ENCODE data around the gene PNMT.

PNMT gene

GRCh38 chr17:39653662-39654331 is 14.5 kb upstream of the PNMT start:
- peak; percentile 60 for DNase-seq (ENCODE audit: low read depth)

GRCh38 chr17:39655105-39655504 is 13.1 kb upstream of the PNMT start:
- DNase-seq (ENCODE audit: low read depth) = no peak

- DNase-seq (ENCODE audit: low read depth) = no peak
These were observed 9.9 kb upstream of the PNMT start for GRCh38 chr17:39658346-39658745.

- DNase-seq (ENCODE audit: low read depth) = no peak
These were observed 9.5 kb upstream of the PNMT start for GRCh38 chr17:39658760-39659159.

- no peak for DNase-seq (ENCODE audit: low read depth)
These were observed 8.8 kb upstream of the PNMT start for GRCh38 chr17:39659279-39660010.

GRCh38 chr17:39660011-39660360 is 8.3 kb upstream of the PNMT start:
- DNase-seq (ENCODE audit: low read depth) = no peak

- no peak for DNase-seq (ENCODE audit: low read depth)
These were observed 7.6 kb upstream of the PNMT start for GRCh38 chr17:39660397-39661385.

- no peak for DNase-seq (ENCODE audit: low read depth)
These were observed 6.3 kb upstream of the PNMT start for GRCh38 chr17:39661744-39662541.

GRCh38 chr17:39662551-39663339 is 5.5 kb upstream of the PNMT start:
- no peak for DNase-seq (ENCODE audit: low read depth)

GRCh38 chr17:39663340-39663687 is 4.9 kb upstream of the PNMT start:
- DNase-seq (ENCODE audit: low read depth) = no peak

GRCh38 chr17:39663688-39664580 is 4.3 kb upstream of the PNMT start:
- DNase-seq (ENCODE audit: low read depth) = no peak

GRCh38 chr17:39664581-39665561 is 3.4 kb upstream of the PNMT start, which contains the start of gene TCAP:
Gene TCAP (plus strand): TSS chr17:39665349. CDS start chr17:39665360, 11 bp downstream.
- DNase-seq (ENCODE audit: low read depth) = no peak

- no peak for DNase-seq (ENCODE audit: low read depth)
These were observed 2.5 kb upstream of the PNMT start for GRCh38 chr17:39665642-39666224.

GRCh38 chr17:39666231-39666600 is 2.0 kb upstream of the PNMT start:
- DNase-seq (ENCODE audit: low read depth) = no peak

GRCh38 chr17:39666601-39667261 is 1.5 kb upstream of the PNMT start:
- no peak for DNase-seq (ENCODE audit: low read depth)

- no peak for DNase-seq (ENCODE audit: low read depth)
These were observed 850 bp upstream of the PNMT start for GRCh38 chr17:39667262-39667944.

Measured in stimulated activated CD8-positive, alpha-beta memory T cell treated with anti-CD3 and anti-CD28 coated beads, Interleukin-15, amount 100 ng/mL, for 24 hours (primary cell).